Mucosa of descending colon (tissue), 3 donors: Measurements from ENCODE around the gene RNF214. TPM values are rescaled to one million over a fixed set of nuclear protein-coding genes. Genes with fewer than 3 reads are reported as not detected.

ENCODE experiments used
- ATAC-seq: fragments of 200-7000 bp; cut with Tn5 transposase; one replicate; pipeline ENCODE4 v1.9.1; 2020; ENCODE audit warnings: mild to moderate bottlenecking, moderate library complexity
- DNase-seq, 3 donors: peaks; one replicate each; pipeline ENCODE4 v3.0.0-alpha.2; 2020
- H3K36me3 ChIP-seq: fragments of 200-600 bp; one replicate; pipeline ENCODE4 v1.8.0; 2021; ENCODE audit warnings: low read depth, mild to moderate bottlenecking
- H3K4me1 ChIP-seq: fragments of 200-600 bp; one replicate; pipeline ENCODE4 v1.8.0; 2021; ENCODE audit warnings: low read depth, mild to moderate bottlenecking
- H3K4me3 ChIP-seq: fragments of 200-600 bp; one replicate; pipeline ENCODE4 v1.8.0; 2021; ENCODE audit warnings: mild to moderate bottlenecking
- H3K9me3 ChIP-seq: fragments of 200-600 bp; one replicate; pipeline ENCODE4 v1.8.0; 2021; ENCODE audit warnings: mild to moderate bottlenecking
- CTCF ChIP-seq: fragments of 200-600 bp; IDR thresholded peaks from one replicate; pipeline ENCODE4 v1.8.0; 2022; ENCODE audit warnings: antibody characterized with exemption, mild to moderate bottlenecking
- intact Hi-C, 2 donors: fragments of 100-400 bp; cut with DNase I in 1 of 2; cut with micrococcal nuclease in 1 of 2; formaldehyde crosslinking; loops; one replicate each; pipeline versions ENCODE4 v1.11.0 to v1.11.1; 2022; cut with DNase I, micrococcal nuclease
- total RNA-seq, 3 donors: library from RNA; stranded (reverse); fragmentation: NEBNext Ultra II Directional in 2 of 3; extraction: Animal tissue kit (Norgen Biotek cat#: 25700) in 2 of 3; gene quantifications; one replicate each; pipeline versions ENCODE4 v1.2.1 to v1.2.4, GENCODE V29; 2021 to 2023
- donor health status: DM: no; HTN: no; CAD: no; lungs with moderate emphysema.
- donor health status: DM: no; HTN: no; CAD: no.
- donor health status: DM: no; HTN: yes; CAD: no.

The RNF214 gene
- total RNA-seq, 3 donors from 2014 or later: 22.0 to 38.1 (median 25.4) TPM

GRCh38 chr11:117199053-117199915 is 33.2 kb upstream of the RNF214 start, which contains the start of gene TAGLN:
TSS of gene TAGLN (plus strand) at chr11:117199370. CDS start at chr11:117203014, 3,644 bp downstream.
- Histone ChIP-seq H3K9me3 (no peaks in the 10 kb centered on the region), H3K4me3 (no peak within 1 kb of the TSS), H3K36me3 (no peaks in the 10 kb centered on the region), H3K4me1 (peaks cover 26% of the 10 kb centered on the region)
- peak; percentile 50 to 73 (median 71) for DNase-seq
- no peak for TF ChIP-seq CTCF
- ATAC-seq: peak; percentile 22
- intact Hi-C loops: no loop called here

GRCh38 chr11:117199916-117200812 is 32.3 kb upstream of the RNF214 start:
- TF ChIP-seq CTCF: no peak
- Histone ChIP-seq H3K4me1 (peaks cover 21% of the 10 kb centered on the region), H3K4me3 (no peak overlapping the region), H3K9me3 (no peaks in the 10 kb centered on the region), H3K36me3 (no peaks in the 10 kb centered on the region)
- ATAC-seq: no peak
- peak in 2 of 3 donors; percentile 32 to 40 for DNase-seq
- intact Hi-C loops: no loop called here

- TF ChIP-seq CTCF: no peak
- H3K4me3 ChIP-seq: no peak overlapping the region
- peak in 2 of 3 donors; percentile 15 to 31 for DNase-seq
- intact Hi-C loops: no loop called here
- H3K4me1 ChIP-seq: peaks cover 18% of the 10 kb centered on the region
- ATAC-seq: no peak
- H3K36me3 ChIP-seq: no peaks in the 10 kb centered on the region
- no peaks in the 10 kb centered on the region for H3K9me3 ChIP-seq
Measured at GRCh38 chr11:117200813-117201657, 31.4 kb upstream of the RNF214 start.

- no peaks in the 10 kb centered on the region for H3K9me3 ChIP-seq
- DNase-seq: peak in 1 of 3 donors; percentile 46
- H3K4me3 ChIP-seq: no peak overlapping the region
- peaks cover 18% of the 10 kb centered on the region for H3K4me1 ChIP-seq
- no peak for ATAC-seq
- intact Hi-C loops: no loop called here
- H3K36me3 ChIP-seq: no peaks in the 10 kb centered on the region
- no peak for TF ChIP-seq CTCF
Measured at GRCh38 chr11:117201658-117202305, 30.7 kb upstream of the RNF214 start.
